ENCODE measurements around the gene DHX34.
"Not testable (repeated sequence)": the region's sequence is repeated elsewhere in the genome, so short reads cannot be mapped to it uniquely, and the experiment has no call there.

The DHX34 gene

GRCh38 chr19:47331490-47331889, 17.6 kb upstream of the DHX34 start:
- DNase-seq (no peak), ATAC-seq (no peak)

- DNase-seq (no peak), ATAC-seq (no peak)
These were observed 17.1 kb upstream of the DHX34 start, which contains the start of gene C5AR2 for GRCh38 chr19:47331931-47332547. TSS of gene C5AR2 (plus strand) at chr19:47332175. CDS start at chr19:47340800, 8,625 bp downstream.

DNA sequence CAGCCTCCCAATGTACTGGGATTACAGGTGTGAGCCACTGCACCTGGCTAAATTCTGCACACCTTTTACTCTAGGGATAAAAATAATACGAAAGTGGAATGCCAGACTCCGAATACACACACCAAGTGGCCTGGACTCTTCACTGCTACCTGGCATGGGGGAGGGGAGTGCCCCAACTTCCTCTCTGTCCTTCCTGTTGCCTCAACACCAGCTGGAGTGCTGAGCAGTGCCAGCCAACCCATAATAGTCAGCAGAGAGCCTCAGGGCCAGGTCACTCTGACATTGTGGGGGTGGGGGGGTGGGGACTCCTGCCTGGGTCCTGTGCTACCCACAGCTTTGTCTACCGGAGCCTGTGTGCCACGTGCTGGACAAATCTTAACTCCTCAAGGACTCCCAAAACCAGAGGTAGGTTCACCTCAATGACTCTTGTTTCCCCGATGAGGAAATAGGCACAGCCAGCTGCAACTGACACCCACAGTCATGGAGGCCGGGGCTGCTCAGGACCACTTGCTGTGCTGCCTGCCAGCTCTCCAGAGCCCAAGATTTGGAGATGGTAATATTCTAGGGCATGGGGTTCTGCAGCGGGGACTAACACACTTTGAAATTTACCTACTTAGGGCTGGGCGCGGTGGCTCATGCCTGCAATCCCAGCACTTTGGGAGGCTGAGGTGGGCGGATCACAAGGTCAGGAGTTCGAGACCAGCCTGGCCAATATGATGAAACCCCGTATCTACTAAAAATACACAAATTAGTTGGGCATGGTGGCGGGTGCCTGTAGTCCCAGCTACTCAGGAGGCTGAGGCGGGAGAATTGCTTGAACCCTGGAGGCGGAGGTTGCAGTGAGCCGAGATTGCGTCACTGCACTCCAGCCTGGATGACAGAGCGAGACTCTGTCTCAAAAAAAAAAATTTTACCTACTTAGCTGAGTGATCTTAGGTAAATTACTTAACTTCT, 12.1 kb upstream of the DHX34 start:
- ATAC-seq, DNase-seq: not testable (repeated sequence)

- ATAC-seq: no peak
These were observed 9.8 kb upstream of the DHX34 start for GRCh38 chr19:47339196-47339880.

DNA sequence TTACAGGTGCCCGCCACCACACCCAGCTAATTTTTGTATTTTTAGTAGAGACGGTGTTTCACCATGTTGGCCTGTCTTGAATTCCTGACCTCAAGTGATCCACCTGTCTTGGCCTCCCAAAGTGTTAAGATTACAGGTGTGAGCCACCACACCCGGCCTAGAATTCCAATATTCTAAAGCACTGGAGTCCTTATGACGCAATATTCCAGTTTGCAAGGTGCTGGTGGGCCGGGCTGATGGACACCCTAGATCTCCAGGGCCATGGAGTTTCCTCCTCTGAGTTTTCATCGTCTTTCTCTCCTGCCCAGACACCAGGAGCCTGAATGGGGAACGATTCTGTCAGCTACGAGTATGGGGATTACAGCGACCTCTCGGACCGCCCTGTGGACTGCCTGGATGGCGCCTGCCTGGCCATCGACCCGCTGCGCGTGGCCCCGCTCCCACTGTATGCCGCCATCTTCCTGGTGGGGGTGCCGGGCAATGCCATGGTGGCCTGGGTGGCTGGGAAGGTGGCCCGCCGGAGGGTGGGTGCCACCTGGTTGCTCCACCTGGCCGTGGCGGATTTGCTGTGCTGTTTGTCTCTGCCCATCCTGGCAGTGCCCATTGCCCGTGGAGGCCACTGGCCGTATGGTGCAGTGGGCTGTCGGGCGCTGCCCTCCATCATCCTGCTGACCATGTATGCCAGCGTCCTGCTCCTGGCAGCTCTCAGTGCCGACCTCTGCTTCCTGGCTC, 8.5 kb upstream of the DHX34 start:
- ATAC-seq (no peak), DNase-seq (no peak)

More at GRCh38 chr19:47339196-47339880, 9.8 kb upstream of the DHX34 start:
- no peak for DNase-seq

DNA sequence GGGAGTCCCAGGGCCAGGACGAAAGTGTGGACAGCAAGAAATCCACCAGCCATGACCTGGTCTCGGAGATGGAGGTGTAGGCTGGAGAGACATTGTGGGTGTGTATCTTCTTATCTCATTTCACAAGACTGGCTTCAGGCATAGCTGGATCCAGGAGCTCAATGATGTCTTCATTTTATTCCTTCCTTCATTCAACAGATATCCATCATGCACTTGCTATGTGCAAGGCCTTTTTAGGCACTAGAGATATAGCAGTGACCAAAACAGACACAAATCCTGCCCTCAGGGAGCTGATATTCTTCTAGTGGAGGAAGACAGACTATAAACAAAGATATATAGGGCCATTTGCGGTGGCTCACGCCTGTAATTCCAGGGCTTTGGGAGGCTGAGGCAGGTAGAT, 7.4 kb upstream of the DHX34 start:
- ATAC-seq (no peak), DNase-seq (no peak)

DNA sequence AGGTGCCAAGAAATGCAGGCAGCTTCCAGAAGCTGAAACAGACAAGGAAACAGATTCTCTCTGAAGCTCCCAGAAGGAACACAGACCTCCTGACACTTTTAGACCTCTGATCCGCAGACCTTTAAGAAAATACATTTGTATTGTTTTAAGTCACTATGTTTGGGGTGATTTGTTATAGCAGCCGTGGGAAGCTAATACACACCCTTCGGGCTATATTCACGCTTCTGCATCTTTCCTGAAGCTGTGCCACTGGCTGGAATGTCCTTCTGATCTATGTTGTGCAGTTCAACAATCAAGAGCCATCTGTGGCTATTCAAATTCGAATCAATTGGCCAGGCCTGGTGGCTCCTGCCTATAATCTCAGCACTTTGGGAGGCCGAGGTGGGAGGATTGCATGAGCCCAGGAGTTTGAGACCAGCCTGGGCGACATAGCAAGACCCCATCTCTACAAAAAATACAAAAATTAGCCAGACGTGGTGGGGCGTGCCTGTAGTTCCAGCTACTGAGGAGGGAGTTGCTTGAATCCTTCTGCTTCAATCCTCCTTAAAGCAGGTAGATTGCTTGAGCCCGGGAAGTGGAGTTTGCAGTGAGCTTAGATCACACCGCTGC, 5.8 kb upstream of the DHX34 start:
- ATAC-seq (no peak), DNase-seq (no peak)

DNA sequence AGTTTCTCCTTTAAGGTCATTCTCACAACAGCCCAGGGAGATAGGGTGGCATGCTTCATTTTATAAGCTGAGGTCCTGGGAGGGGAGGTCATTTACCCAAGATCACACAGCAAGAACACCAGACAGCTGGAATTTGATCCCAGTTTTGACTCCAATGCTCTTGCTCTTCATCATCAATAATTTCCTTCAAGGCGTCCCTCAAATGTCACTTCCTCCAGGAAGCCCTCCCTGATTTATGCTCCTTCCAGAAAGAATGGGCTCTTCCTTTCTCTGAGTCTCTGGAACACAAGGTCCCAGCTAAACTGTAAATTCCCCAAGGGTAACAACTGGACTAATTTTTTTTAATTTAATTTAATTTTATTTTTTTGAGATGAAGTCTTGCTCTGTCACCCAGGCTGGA, 4.7 kb upstream of the DHX34 start:
- ATAC-seq (no peak), DNase-seq (no peak)

- not testable (repeated sequence) for DNase-seq
These were observed 3.1 kb upstream of the DHX34 start for GRCh38 chr19:47346024-47346423.

DNA sequence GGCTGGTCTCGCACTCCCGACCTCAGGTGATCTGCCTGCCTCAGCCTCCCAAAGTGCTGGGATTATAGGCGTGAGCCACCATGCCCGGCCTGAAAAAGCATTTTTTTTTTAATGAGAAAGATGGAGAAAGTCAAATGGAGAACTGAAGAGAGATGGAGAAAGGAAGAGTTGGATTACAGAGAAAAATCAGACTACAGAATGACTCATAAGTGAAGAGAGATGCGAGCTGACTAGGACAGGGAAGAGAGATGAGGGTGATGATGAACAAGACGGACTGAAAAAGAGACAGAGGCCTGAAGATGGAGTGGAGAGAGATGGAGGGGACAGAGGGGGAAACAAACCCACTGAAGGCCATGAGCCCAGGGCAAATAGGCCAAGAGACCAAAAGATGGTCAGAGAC, 1.5 kb downstream of the DHX34 start:
- ATAC-seq (no peak), DNase-seq (no peak)

More at GRCh38 chr19:47346024-47346423, 3.1 kb upstream of the DHX34 start:
- not testable (repeated sequence) for ATAC-seq

GRCh38 chr19:47351548-47351947, 2.4 kb downstream of the DHX34 start:
- no peak for ATAC-seq
- no peak for DNase-seq

DNA sequence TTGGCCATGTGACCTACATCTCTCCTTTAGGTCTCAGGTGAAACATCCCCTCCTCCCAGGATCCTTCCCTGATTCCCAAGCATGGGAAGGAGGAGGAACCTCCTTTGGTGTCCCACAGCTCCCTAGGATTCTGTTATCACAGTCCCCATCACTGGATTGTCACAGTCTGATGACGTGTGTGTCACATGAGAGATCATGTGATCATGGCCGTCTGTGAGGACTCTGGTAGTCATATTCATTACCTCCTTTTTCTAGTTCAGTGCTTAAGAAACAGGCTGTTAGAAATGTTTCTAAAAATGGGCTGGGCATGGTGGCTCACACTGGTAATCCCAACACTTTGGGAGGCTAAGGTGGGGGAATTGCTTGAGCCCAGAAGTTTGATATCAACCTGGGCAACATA, 3.0 kb downstream of the DHX34 start:
- DNase-seq: no peak
- ATAC-seq: no peak

- ATAC-seq: no peak
- DNase-seq: no peak
These were observed 4.2 kb downstream of the DHX34 start for GRCh38 chr19:47353307-47353712.

GRCh38 chr19:47356900-47357299, 7.8 kb downstream of the DHX34 start:
- no peak for ATAC-seq
- DNase-seq: no peak

GRCh38 chr19:47357788-47358680, 8.9 kb downstream of the DHX34 start:
- DNase-seq (no peak), ATAC-seq (no peak)

GRCh38 chr19:47358936-47359335, 9.8 kb downstream of the DHX34 start:
- no peak for ATAC-seq
- DNase-seq: no peak

DNA sequence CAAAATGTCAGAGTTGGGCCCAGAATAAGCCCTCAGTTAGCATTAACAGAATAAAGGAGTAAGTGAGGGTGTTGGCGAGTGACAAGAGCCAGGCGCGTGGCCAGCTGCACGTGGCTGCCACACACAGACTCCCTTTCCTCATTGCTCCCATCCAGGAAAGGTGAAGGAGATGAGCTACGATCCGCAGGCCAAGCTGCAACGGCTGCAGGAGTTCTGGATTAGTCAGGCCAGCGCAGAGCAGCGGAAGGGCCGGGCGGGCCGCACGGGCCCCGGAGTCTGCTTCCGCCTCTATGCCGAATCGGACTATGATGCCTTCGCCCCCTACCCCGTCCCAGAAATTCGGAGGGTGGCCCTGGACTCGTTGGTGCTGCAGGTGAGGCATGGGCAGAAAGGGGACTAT, 13.2 kb downstream of the DHX34 start:
- ATAC-seq (no peak), DNase-seq (no peak)

GRCh38 chr19:47363758-47364531, 14.8 kb downstream of the DHX34 start:
- ATAC-seq (no peak), DNase-seq (no peak)

DNA sequence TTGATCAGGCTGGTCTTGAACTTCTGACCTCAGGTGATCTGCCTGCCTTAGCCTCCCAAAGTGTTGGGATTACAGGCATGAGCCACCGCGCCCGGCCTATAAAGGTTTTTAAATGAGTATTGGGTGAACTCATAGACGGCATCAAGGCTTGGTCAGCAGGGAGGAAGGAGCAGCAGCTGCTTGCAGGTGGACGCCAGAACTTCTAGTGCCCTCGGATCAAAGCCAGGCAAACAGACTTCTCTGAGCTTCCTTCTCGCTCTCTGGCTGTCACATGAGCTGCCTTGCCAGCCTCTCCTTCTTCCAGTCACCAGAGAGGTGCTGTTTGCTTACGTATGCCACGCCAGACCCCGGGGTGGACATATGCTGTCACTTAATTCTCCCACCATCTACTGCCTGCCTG, 16.3 kb downstream of the DHX34 start:
- DNase-seq, ATAC-seq: not testable (repeated sequence)
